ENCODE data around the gene TMIE.

Gene TMIE

DNA sequence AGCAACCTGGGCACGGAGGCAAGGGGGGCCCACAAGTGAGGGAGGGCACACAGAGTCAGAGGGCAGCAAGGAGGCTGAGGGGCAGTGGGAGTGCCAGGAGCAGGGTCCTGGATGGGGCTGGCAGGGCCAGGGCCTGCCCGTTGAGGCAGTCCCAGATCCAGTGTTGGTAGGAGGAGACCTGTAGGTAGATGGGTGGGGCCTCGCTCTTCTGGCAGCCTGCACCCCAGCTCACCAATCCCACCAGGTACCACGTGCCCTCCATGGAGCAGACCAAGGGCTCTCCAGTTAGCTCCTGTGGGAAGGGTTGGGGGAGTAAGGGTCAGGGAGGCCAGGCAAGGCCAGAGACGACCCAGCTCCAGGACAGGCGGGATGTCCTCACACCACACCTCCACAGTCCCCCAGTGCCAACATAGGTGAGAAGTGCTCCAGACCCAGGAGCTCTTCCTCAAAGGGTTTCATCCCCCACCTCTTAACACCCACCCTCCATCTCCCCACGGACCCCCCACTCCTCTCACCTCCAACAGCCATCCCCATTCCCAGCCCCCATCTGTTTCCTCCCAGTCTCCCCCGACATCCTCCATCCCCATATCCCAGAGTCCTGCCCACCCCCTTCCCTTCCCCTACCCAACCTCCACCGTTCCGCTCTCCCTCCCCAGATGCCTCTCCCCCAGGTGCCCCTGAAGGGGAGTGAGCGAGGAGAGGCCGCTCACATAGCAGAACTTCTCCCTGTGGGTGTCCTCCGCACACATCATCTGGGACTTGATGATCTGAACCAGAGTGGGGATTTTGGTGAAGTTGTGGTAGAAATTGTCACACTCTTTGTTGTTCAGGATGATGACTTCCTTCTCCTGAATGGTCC is 11.2 kb downstream of the TMIE start:
- TF ChIP-seq, protein P1, sequence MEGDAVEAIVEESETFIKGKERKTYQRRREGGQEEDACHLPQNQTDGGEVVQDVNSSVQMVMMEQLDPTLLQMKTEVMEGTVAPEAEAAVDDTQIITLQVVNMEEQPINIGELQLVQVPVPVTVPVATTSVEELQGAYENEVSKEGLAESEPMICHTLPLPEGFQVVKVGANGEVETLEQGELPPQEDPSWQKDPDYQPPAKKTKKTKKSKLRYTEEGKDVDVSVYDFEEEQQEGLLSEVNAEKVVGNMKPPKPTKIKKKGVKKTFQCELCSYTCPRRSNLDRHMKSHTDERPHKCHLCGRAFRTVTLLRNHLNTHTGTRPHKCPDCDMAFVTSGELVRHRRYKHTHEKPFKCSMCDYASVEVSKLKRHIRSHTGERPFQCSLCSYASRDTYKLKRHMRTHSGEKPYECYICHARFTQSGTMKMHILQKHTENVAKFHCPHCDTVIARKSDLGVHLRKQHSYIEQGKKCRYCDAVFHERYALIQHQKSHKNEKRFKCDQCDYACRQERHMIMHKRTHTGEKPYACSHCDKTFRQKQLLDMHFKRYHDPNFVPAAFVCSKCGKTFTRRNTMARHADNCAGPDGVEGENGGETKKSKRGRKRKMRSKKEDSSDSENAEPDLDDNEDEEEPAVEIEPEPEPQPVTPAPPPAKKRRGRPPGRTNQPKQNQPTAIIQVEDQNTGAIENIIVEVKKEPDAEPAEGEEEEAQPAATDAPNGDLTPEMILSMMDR (IDR thresholded peaks at IDR 0.05) = no peak

- TF ChIP-seq, protein P1 (IDR thresholded peaks at IDR 0.05) = no peak
Observed at GRCh38 chr3:46713050-46713897, 12.1 kb downstream of the TMIE start.

DNA sequence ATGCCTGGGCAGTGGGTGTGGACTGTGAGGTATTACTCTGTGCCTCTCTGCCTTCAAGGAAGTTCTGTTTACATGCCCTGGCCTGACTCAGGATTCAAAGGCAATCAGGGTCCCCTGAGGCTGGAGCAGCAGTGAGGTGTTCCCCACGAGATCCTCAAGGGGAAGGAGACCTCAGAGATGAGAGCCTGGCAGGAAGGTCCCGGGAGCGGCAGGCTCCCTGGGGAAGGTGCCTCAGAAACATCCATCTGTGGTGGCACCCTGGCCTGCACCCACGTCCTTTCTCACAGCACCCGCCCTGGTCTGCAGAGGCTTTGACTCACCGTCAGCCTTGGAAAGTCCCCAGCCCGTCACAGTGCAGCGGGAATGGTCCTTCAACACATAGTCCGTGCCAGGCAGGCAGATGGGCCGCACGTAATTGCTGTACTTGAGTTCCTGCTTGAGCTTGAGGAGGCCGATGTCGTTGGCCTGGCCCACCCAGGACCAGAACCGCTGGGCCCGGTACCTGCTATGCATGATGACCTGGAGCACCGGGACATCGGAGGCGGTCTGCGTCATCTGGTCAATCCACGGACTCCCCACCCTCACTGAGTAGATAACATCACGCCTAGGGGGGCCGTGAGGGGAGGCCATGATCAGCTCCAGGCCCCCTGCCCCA is 12.8 kb downstream of the TMIE start:
- TF ChIP-seq, protein P1 (IDR thresholded peaks at IDR 0.05) = no peak

DNA sequence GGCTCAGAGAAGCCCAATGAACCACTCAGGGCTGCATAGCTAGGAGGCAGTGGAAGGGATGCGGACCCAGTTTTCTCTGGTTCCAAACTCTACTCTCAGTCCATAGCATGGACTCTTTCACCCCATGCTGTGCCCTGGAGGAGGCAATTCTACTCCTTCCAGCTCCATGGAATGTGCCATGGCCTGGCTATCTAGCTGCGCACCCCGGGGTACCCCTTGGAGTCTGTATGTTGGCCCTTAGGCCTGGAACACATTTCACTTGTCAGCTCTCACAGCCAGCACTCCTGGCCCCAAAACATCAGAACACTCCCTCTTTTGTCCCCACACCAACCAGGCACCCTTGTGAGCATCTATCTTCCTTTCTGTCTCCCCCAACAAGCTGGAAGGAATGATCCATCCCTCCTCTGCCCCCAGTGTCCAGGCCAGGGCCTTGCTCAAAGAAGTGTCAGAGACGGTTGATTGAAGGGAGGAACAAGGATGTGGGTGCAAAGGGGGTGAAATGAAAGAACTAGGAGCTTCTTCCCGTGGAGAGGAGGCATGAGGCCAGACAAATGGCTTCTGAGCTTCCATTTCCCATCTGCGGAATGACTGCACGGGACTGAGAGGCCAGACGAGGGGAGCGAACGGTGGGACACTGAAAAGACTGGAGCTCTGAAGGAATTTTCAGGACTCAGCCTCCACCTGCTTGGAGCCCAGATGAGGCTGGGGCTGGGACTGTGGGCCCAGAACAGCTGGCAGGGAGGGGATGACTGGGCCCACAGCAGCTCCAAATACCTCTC is 13.7 kb downstream of the TMIE start:
- TF ChIP-seq, protein P1 (IDR thresholded peaks at IDR 0.05) = no peak

- TF ChIP-seq, protein P1 (IDR thresholded peaks at IDR 0.05) = no peak
Observed at GRCh38 chr3:46715507-46716175, 14.4 kb downstream of the TMIE start.

- TF ChIP-seq, protein P1 (IDR thresholded peaks at IDR 0.05) = no peak
Observed at GRCh38 chr3:46716461-46717441, 15.6 kb downstream of the TMIE start.
